Measurements from ENCODE around the gene PI4K2A.
A peak's percentile ranks its signal among the peaks of the same experiment; 100 is the strongest.

DNA sequence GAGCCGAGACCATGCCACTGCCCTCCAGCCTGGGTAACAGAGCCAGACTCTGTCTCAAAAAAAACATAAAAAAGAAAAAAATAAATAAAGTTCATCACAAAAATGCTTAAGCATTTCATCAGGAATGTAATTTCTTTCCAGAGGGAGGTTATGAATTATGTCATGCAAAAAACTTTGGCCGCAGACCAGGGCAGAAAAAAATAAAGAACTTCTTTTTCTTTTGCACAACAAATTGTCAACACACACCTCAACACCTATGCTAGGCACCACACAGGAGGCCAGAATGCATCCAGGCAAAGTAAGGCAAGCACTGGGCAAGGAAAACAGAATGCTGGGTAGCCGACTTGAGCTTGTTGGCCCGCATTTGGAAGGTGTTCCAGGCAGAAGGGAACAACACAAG, 47.0 kb upstream of the PI4K2A start:
- TF ChIP-seq ZNF70 (CRISPR knock-in tag; IDR thresholded peaks at IDR 0.05) (no peak), ISL1 (CRISPR knock-in tag; IDR thresholded peaks at IDR 0.05) (peak; percentile 36; the same call in 1 of the 2 replicates), ESRRG (CRISPR knock-in tag; IDR thresholded peaks at IDR 0.05) (no peak), SNAI2 (CRISPR knock-in tag; IDR thresholded peaks at IDR 0.05) (no peak)
- TF ChIP-seq, protein P1, sequence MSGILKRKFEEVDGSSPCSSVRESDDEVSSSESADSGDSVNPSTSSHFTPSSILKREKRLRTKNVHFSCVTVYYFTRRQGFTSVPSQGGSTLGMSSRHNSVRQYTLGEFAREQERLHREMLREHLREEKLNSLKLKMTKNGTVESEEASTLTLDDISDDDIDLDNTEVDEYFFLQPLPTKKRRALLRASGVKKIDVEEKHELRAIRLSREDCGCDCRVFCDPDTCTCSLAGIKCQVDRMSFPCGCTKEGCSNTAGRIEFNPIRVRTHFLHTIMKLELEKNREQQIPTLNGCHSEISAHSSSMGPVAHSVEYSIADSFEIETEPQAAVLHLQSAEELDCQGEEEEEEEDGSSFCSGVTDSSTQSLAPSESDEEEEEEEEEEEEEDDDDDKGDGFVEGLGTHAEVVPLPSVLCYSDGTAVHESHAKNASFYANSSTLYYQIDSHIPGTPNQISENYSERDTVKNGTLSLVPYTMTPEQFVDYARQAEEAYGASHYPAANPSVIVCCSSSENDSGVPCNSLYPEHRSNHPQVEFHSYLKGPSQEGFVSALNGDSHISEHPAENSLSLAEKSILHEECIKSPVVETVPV (CRISPR knock-in tag; IDR thresholded peaks at IDR 0.05), result no peak
